GM03348 (cell line): ENCODE measurements around the gene WWP2.
"Not testable (repeated sequence)": the region's sequence is repeated elsewhere in the genome, so short reads cannot be mapped to it uniquely, and the experiment has no call there.

Source experiments
- DNase-seq: peaks from one replicate; pipeline ENCODE4 v3.0.0; 2012; ENCODE audit warnings: low spot score

Gene WWP2

GRCh38 chr16:69831212-69832123 lies 69.3 kb downstream of the WWP2 start:
- peak; percentile 31 for DNase-seq

GRCh38 chr16:69833357-69834282 lies 71.5 kb downstream of the WWP2 start:
- DNase-seq: no peak

- no peak for DNase-seq
Observed at GRCh38 chr16:69834807-69835466, 72.8 kb downstream of the WWP2 start.

- DNase-seq: no peak
Observed at GRCh38 chr16:69836257-69836656, 74.1 kb downstream of the WWP2 start.

GRCh38 chr16:69837380-69837779 lies 75.2 kb downstream of the WWP2 start:
- DNase-seq: no peak

- DNase-seq: no peak
Observed at GRCh38 chr16:69838489-69838888, 76.4 kb downstream of the WWP2 start.

GRCh38 chr16:69839240-69839688 lies 77.1 kb downstream of the WWP2 start:
- DNase-seq: no peak

GRCh38 chr16:69839798-69840409 lies 77.8 kb downstream of the WWP2 start:
- DNase-seq: no peak

- DNase-seq: no peak
Observed at GRCh38 chr16:69840975-69841374, 78.8 kb downstream of the WWP2 start.

- DNase-seq: no peak
Observed at GRCh38 chr16:69844441-69844840, 82.3 kb downstream of the WWP2 start.

GRCh38 chr16:69845181-69845580 lies 83.0 kb downstream of the WWP2 start:
- DNase-seq: no peak

- no peak for DNase-seq
Observed at GRCh38 chr16:69847643-69848042, 85.5 kb downstream of the WWP2 start.

- peak; percentile 94 for DNase-seq
Observed at GRCh38 chr16:69848637-69849545, 86.8 kb downstream of the WWP2 start.

- no peak for DNase-seq
Observed at GRCh38 chr16:69851491-69852240, 89.5 kb downstream of the WWP2 start.

- DNase-seq: no peak
Observed at GRCh38 chr16:69852815-69853214, 90.7 kb downstream of the WWP2 start.

- DNase-seq: no peak
Observed at GRCh38 chr16:69853481-69853880, 91.3 kb downstream of the WWP2 start.

GRCh38 chr16:69854776-69855175 lies 92.6 kb downstream of the WWP2 start:
- DNase-seq: not testable (repeated sequence)

- no peak for DNase-seq
Observed at GRCh38 chr16:69855592-69855991, 93.5 kb downstream of the WWP2 start.

- no peak for DNase-seq
Observed at GRCh38 chr16:69858191-69859104, 96.3 kb downstream of the WWP2 start.
